ENCODE results near the gene TBPL1. TPM values are rescaled to one million over a fixed set of nuclear protein-coding genes. Genes with fewer than 3 reads are reported as not detected.
A peak's percentile ranks its signal among the peaks of the same experiment; 100 is the strongest.
"Not testable (repeated sequence)": the region's sequence is repeated elsewhere in the genome, so short reads cannot be mapped to it uniquely, and the experiment has no call there.

TBPL1 gene
- total RNA-seq, 1 experiment from 2014 or later = 40.9 TPM

DNA sequence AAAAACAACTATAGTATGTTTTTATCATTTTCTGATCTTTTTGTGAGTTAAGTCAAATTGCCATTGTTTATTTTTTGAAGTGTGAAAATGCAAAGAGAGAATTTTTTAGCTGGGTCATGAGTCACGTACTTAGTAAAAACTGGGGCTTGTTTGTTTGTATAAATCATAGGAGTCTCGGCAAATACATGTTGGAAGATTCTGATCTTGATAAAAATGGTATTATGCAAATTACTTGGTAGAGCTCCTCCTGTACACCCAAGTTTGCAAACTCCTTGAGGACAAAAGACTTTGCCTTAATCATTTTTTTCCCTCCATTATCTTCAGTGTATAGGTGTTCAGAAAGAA, 25.8 kb downstream of the TBPL1 start:
- ChIA-PET CTCF (interaction anchor here (0.6 to 5.2 kb wide), 8 partner anchors 10 to 120 kb away, joined by 3 to 84 read pairs (median 4); no protein-coding TSS in a partner anchor), POLR2A (interaction anchor here (0.8 to 3.4 kb wide), 9 partner anchors 9 to 144 kb away, joined by 3 to 35 read pairs (median 4); partner anchors contain the start of genes SLC2A12 and TBPL1)
- TF ChIP-seq, protein P1, sequence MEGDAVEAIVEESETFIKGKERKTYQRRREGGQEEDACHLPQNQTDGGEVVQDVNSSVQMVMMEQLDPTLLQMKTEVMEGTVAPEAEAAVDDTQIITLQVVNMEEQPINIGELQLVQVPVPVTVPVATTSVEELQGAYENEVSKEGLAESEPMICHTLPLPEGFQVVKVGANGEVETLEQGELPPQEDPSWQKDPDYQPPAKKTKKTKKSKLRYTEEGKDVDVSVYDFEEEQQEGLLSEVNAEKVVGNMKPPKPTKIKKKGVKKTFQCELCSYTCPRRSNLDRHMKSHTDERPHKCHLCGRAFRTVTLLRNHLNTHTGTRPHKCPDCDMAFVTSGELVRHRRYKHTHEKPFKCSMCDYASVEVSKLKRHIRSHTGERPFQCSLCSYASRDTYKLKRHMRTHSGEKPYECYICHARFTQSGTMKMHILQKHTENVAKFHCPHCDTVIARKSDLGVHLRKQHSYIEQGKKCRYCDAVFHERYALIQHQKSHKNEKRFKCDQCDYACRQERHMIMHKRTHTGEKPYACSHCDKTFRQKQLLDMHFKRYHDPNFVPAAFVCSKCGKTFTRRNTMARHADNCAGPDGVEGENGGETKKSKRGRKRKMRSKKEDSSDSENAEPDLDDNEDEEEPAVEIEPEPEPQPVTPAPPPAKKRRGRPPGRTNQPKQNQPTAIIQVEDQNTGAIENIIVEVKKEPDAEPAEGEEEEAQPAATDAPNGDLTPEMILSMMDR (IDR thresholded peaks at IDR 0.05; ENCODE audit: unreplicated experiment) = no peak
- Mint-ChIP-seq H3K27ac (ENCODE audit: low read depth, unreplicated experiment) (no peak overlapping the region), H3K36me3 (ENCODE audit: insufficient read depth, unreplicated experiment) (peaks cover 23% of the 10 kb centered on the region), H3K4me3 (ENCODE audit: unreplicated experiment) (no peak overlapping the region), H3K9me3 (ENCODE audit: unreplicated experiment) (no peaks in the 10 kb centered on the region), H3K4me1 (ENCODE audit: insufficient read depth, unreplicated experiment) (peaks cover 22% of the 10 kb centered on the region), H3K27me3 (ENCODE audit: insufficient read depth, unreplicated experiment) (no peaks in the 10 kb centered on the region)
- DNase-seq (ENCODE audit: unreplicated experiment) = no peak
- intact Hi-C loops (cut with micrococcal nuclease) = loop anchor here (2.0 kb wide), 1 partner anchor 26 kb away; the partner anchor contains the start of gene TBPL1
- no TSS peak for BruUV-seq (replicated peaks)

DNA sequence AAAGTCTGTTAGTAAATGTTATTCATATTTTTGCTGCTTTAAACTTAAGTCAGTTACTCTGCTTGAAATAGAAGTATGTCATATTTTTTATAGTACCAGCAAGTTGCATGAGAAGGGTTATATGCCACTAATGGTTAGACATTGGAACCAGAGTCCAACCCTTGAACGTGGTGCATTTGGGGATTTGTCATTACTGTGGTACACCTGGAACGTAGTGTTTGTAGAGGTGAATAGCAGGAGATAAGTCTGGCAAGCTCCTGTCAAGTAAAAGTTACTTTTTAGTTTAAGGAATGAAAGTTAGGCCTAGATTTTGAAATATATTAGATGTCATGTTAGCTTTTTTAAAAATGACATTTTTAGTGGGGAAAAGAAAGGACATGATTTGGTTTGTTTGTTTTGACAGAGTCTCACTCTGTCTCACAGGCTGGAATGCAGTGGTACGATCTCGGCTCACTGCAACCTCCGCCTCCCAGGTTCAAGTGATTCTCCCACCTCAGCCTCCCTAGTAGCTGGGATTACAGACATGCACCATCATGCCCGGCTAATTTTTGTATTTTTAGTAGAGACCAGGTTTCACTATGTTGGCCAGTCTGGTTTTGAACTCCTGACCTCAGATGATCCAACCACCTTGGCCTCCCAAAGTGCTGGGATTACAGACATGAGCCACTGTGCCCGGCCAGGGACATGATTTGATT, 26.4 kb downstream of the TBPL1 start:
- POLR2A ChIA-PET = interaction anchor here (0.8 to 3.4 kb wide), 7 partner anchors 9 to 143 kb away, joined by 3 to 35 read pairs (median 13); no protein-coding TSS in a partner anchor
- not testable (repeated sequence) for H3K4me3 Mint-ChIP-seq (ENCODE audit: unreplicated experiment); BruUV-seq (replicated peaks); H3K27ac Mint-ChIP-seq (ENCODE audit: low read depth, unreplicated experiment); DNase-seq (ENCODE audit: unreplicated experiment); H3K27me3 Mint-ChIP-seq (ENCODE audit: insufficient read depth, unreplicated experiment); H3K9me3 Mint-ChIP-seq (ENCODE audit: unreplicated experiment)
- Mint-ChIP-seq H3K4me1 (ENCODE audit: insufficient read depth, unreplicated experiment) (peaks cover 22% of the 10 kb centered on the region), H3K36me3 (ENCODE audit: insufficient read depth, unreplicated experiment) (peaks cover 24% of the 10 kb centered on the region)
- CTCF ChIA-PET = interaction anchor here (0.6 to 5.2 kb wide), 6 partner anchors 10 to 118 kb away, joined by 3 to 84 read pairs (median 8); no protein-coding TSS in a partner anchor
- intact Hi-C loops (cut with micrococcal nuclease) = loop anchor here (2.0 kb wide), 1 partner anchor 27 kb away; the partner anchor contains the start of gene TBPL1

DNA sequence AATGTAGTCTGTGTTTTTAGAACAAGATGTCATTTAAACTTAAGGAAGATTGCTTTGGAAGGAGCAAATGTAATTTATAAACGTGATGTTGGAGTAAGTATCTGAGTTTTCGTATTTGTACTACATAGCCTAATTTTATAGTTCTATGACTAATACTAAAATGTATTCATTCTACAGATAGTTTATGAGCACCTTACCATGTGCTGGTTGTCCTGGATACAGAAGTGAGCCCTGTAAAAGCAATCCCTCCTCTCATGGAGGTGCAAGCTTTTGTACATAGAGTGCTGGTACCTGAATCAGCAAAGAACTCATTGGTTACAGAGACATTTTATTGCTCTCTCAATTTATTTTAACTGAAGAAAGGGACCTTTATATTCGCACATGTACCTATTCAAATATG, 27.1 kb downstream of the TBPL1 start:
- peaks cover 22% of the 10 kb centered on the region for H3K4me1 Mint-ChIP-seq (ENCODE audit: insufficient read depth, unreplicated experiment)
- H3K27me3 Mint-ChIP-seq (ENCODE audit: insufficient read depth, unreplicated experiment) = no peaks in the 10 kb centered on the region
- BruUV-seq (replicated peaks) = no TSS peak
- TF ChIP-seq, protein P1 (IDR thresholded peaks at IDR 0.05; ENCODE audit: unreplicated experiment) = no peak
- no peak overlapping the region for H3K27ac Mint-ChIP-seq (ENCODE audit: low read depth, unreplicated experiment)
- no peak for DNase-seq (ENCODE audit: unreplicated experiment)
- POLR2A ChIA-PET = interaction anchor here (1.1 to 3.1 kb wide), 2 partner anchors 11 to 143 kb away, joined by 4 to 13 read pairs; no protein-coding TSS in a partner anchor
- no peaks in the 10 kb centered on the region for H3K9me3 Mint-ChIP-seq (ENCODE audit: unreplicated experiment)
- intact Hi-C loops (cut with micrococcal nuclease) = no loop called here
- H3K36me3 Mint-ChIP-seq (ENCODE audit: insufficient read depth, unreplicated experiment) = peaks cover 31% of the 10 kb centered on the region
- no peak overlapping the region for H3K4me3 Mint-ChIP-seq (ENCODE audit: unreplicated experiment)
- CTCF ChIA-PET = interaction anchor here (0.7 to 5.2 kb wide), 6 partner anchors 36 to 117 kb away, joined by 3 to 84 read pairs (median 8); no protein-coding TSS in a partner anchor

DNA sequence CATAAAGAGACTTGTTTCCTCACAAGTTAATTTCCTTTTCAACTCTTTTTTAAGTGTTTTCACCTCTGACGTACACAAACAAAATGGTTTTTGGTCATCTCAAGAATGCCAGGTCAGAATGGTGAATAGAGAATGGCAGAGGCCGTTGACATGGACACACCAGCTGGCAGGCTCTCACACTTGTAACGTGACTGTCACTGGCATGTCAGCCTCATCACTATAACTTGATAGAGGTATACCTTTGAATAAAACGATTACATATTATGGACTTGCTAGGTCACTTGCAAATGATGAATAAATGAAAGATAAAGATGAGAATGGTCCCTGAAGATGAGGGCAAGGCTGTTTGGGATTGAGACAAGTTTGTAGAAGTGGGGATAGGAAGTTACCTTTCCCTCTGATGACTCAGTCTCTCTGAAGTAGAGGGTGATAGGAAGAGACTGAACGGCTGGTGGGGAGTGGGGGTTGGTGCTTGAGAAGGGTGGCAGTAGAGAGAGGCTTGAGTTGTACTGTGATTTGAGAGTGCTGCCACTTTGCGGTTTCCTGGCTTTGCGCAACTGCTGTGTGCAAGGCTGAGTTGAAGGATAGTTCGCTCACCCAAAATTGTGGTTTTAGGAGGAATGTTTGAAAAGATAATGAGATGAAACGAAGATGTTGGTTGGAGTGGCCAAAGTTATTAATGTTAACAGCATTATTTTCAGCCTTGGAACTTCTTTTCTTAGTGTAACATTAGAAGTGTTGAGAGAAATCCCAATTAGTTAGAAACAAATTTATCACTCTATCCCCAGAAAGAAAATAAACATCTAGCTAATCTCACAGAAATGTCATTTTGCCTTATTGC, 30.3 kb downstream of the TBPL1 start:
- Mint-ChIP-seq H3K4me1 (ENCODE audit: insufficient read depth, unreplicated experiment) (peaks cover 20% of the 10 kb centered on the region), H3K9me3 (ENCODE audit: unreplicated experiment) (no peaks in the 10 kb centered on the region), H3K4me3 (ENCODE audit: unreplicated experiment) (no peak overlapping the region), H3K27me3 (ENCODE audit: insufficient read depth, unreplicated experiment) (no peaks in the 10 kb centered on the region), H3K27ac (ENCODE audit: low read depth, unreplicated experiment) (no peak overlapping the region), H3K36me3 (ENCODE audit: insufficient read depth, unreplicated experiment) (peaks cover 52% of the 10 kb centered on the region)
- intact Hi-C loops (cut with micrococcal nuclease) = no loop called here
- BruUV-seq (replicated peaks) = no TSS peak
- peak; percentile 80 for DNase-seq (ENCODE audit: unreplicated experiment)
- ChIA-PET CTCF (interaction anchor here (0.6 to 2.9 kb wide), 6 partner anchors 10 to 114 kb away, joined by 3 to 16 read pairs (median 9); no protein-coding TSS in a partner anchor), POLR2A (interaction anchor here (0.5 to 1.4 kb wide), 4 partner anchors 12 to 870 kb away, joined by 3 to 4 read pairs (median 3); no protein-coding TSS in a partner anchor)
- TF ChIP-seq, protein P1 (IDR thresholded peaks at IDR 0.05; ENCODE audit: unreplicated experiment) = no peak

Data from MCF 10A (cell line).